ENCODE measurements around the gene RPP25.

Gene RPP25

GRCh38 chr15:74913041-74913440 lies 43.5 kb downstream of the RPP25 start:
- no peak for DNase-seq

DNA sequence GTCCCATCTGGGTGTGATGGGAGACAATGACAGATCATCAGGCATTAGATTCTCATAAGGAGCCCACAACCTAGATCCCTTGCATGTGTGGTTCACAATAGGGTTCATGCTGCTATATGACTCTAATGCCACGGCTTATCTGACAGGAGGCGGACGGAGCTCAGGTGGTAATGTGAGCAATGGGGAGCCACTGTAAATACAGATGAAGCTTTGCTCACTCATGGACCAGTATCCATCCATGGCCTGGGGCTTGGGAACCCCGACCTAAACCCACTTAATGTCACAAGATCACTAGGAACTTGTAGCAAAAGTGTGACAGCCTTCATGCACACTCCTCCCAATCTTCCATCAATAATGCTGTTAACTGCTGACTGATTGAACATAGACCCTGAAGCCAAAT lies 47.9 kb downstream of the RPP25 start:
- no peak for DNase-seq

GRCh38 chr15:74907163-74907870 lies 49.3 kb downstream of the RPP25 start:
- no peak for DNase-seq

DNA sequence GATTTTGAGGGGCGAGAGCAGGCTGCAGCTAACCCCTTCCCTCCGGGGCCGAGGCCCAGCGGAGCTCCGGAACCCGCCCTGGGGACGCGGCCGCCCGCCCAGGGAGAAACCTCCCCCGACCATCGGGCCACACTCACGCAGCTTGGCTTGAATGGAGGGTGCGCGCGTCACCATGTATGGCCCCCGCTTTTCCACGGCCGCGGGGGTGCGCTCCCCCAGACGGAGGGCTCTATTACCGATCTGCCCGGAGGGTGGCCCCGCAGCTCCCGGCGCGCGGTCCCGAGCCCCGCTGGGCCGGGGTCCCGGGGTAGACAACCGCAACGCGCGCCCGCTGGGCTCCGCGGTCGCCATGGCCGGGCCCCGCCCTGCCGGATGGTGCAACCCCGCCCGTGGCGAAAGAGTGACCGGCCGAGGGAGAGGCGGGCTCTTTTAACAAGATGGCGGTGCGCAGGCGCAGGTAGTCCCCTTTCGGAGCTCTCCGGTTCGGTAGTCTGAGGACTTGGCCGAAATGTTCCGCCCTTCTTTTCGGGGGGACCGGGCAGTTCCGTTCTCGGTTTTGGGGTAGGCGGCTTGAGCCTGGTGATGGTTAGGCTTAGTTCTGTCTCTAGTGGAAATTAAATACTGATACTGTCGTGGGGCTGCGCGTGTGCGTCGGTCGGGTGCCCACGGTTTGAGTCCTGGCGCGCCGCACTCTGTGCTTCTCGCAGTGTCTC lies 50.0 kb downstream of the RPP25 start, which contains the start of gene FAM219B:
Gene FAM219B, minus strand, starts transcription at position 402 of the 713 bp plus-strand sequence. Its CDS starts 51 bp downstream, at position 351.
- peak; percentile 69 for DNase-seq

DNA sequence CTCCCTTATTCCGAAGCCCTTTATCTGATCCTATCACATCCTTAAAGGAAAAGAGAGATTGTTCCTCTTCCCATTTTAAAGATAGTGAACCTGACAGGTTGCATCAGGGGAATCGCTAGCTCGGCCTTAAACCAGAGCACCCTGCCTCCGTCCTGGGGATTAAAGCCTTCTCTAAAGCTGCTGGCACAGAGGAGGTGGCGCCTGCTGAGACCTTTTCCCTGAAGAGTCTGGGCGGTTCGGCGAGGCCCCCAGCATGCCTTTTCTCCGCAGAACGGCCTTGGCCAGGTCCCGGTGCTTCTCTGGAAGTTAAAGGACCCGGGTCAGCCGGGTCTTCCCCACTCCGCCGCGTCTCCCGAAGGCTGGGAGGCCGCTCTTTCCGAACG lies 50.5 kb downstream of the RPP25 start:
- DNase-seq = peak; percentile 32

Measured in NCI-H1092 treated with DMSO at 0.1 percent for 48 hours (cell line).